GM21367 (cell line): Measurements from ENCODE around the gene DNM3.

Source experiments
- ATAC-seq: cut with Tn5 transposase; IDR thresholded peaks from one replicate; pipeline ENCODE4 v1.9.1; 2021; ENCODE audit not compliant: unreplicated experiment

The DNM3 gene

DNA sequence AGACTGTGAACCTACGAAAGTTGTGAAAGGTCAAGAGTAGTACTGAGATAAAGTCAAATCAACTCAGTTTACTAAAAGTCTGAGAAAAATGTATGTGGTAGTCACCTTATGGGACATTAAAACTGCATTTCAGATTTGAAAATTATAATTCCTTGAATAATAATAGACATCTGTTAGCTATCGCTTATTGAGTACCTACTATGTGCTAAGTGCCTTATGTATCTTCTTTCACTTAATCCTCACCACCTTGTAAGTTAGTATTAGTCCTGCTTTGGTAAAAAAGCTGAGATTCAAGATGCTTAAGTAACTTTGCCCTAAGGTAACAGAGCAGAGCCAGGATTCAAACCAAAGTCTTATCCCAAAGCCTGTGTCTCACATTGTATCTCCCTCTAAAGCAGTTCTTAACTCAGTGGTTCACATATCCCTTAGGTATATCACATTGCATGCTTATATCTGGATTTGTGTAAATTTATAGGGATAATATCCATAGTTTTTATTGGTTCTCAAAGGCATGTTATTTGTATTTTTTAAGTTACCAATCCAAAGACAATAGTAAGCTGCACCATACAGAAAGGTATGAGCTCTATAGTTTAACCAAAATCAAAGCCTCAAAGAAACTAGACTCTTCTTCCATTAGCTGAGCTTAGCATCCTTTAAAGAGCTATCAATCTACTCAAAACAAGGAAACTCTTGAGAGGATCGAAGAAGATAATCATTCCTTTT, 601.7 kb downstream of the DNM3 start:
- ATAC-seq, result no peak

- ATAC-seq, result peak; percentile 98
These were observed 602.6 kb downstream of the DNM3 start, which contains the start of gene PIGC for GRCh38 chr1:172443666-172444453. PIGC (minus strand) TSS chr1:172444069; CDS start chr1:172442622, 1,447 bp downstream.

- no peak for ATAC-seq
These were observed 605.2 kb downstream of the DNM3 start for GRCh38 chr1:172446547-172446946.

DNA sequence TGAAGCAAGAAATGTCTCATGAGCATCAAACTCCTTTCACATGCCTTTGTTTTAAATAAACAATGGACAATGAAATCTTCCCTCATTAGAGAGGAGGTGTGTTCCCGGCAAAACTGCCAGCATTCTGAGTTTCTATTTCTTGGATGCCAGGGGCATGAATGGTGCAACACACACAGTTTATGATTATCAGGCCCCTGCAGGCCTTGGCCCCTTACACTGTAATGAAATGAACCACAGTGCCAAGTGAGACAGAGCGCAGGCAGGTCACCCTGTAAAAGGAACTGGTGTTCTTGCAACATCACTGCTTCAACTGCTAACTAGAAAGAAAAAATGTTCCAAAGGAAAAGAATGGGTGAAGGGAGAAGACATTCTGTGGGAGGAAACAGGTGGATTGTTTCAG, 606.3 kb downstream of the DNM3 start:
- no peak for ATAC-seq

DNA sequence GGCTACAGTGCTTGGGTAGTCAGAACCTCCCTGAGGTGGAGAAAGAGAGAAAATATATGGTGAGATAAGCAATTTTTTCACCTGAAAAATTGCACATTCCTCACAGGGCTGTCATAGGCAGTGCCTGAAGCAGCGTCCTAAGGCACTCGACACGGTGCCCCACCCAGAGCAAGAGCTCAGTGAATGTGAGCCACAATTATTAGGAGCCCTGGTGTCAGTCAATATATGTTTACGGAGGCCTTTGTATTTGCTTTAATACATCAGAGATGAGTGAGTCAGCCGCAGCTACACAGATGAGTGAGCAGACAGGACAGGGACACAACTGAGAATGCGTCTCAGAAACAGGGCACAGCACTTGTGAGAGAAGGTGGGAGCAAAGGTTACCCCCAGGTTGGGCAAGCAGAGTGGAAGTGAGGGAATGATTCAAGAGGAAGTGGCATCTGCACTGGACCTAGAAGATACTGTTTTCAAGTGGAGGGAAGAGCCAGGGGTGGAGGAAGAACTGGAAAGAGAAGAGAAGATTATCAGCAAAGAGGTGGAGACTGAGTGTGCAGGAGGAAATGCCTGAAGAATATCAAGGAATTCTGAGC, 607.8 kb downstream of the DNM3 start:
- ATAC-seq, result no peak

DNA sequence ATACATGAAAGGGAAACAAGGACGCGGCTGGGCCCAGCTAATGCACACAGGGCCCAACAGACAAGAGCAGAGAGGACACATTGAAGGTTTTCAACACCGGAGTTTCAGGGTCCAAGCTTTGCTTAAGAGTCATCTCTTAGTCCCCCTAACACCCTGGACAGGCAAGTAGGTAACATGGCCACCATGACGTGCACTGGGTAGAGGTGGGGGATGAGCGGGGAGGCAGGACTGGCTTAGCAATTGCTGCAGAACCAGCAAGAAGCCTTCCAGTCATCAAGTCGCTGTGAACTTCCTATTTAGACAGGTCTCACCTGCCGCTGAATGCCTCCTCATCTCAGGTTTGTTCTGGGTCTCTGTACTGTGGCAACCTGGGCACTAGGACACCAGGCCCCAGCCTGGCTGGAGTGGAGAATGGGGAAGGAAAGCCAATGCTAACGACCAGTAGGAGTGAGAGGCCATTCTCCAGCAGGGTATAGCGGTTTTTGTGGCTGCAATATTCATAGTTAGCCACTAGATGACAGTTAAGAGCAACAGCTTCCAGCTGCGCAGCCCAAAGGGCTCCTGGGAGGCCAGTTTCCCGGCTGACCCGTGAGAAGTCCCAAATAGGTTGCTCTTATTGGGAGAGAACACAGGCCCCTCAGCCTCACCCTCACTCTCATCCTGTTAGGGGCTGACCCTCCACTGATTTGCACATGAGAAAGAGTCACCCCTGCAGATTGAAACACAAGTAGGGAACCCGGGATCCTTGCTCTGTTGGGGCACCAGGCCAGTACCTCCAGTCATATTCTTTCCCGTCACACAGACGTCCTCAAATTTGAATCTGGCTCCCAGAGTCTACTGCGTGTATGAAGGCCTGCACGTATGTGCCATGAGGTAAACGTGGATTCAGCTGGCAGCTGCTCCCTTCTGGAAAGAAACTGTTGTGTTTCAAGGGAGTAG, 608.6 kb downstream of the DNM3 start:
- ATAC-seq, result peak; percentile 92

GRCh38 chr1:172450524-172450885, 609.2 kb downstream of the DNM3 start:
- ATAC-seq, result no peak

GRCh38 chr1:172451002-172451443, 609.7 kb downstream of the DNM3 start:
- ATAC-seq, result no peak

- ATAC-seq, result no peak
These were observed 611.3 kb downstream of the DNM3 start for GRCh38 chr1:172452536-172453152.

GRCh38 chr1:172453153-172453545, 611.9 kb downstream of the DNM3 start:
- ATAC-seq, result no peak

DNA sequence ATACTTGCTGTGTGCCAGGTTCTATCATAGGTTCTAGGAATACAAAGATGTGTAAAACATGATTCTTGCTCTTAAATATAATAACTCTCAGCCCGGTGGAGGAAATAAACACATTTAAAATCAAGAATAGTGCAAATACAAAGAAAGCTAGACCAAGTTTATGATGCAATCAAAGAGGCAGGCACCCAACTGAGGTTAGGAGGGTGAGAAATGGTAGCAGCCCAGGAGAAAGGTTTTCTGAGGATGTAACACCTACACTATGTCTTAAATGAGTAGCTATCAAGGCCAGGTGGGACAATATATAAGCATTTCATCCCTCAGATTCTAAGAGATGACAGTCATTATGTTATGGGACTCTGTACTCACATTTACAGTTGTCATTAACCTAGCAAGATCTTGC, 612.3 kb downstream of the DNM3 start:
- no peak for ATAC-seq

DNA sequence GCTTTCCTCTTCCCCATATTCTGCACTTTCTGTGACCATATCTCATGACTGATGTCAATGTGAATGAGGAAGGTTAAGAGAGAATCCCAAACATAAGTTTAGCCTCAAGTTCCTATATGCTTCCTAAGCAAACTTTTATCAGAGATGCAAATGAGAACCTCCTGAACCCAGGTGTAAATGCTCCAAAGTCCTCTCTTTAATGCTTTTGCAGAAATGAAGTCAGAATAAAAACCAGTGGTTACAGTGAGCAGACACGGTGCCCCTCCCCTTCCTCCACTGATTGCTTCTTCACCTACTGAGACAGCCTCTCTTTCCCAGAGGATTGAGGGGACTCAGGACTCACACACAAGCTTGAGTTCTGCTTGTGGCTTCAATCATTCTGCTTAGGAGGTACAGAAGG, 614.2 kb downstream of the DNM3 start:
- no peak for ATAC-seq

GRCh38 chr1:172456344-172456769, 615.1 kb downstream of the DNM3 start:
- ATAC-seq, result no peak

DNA sequence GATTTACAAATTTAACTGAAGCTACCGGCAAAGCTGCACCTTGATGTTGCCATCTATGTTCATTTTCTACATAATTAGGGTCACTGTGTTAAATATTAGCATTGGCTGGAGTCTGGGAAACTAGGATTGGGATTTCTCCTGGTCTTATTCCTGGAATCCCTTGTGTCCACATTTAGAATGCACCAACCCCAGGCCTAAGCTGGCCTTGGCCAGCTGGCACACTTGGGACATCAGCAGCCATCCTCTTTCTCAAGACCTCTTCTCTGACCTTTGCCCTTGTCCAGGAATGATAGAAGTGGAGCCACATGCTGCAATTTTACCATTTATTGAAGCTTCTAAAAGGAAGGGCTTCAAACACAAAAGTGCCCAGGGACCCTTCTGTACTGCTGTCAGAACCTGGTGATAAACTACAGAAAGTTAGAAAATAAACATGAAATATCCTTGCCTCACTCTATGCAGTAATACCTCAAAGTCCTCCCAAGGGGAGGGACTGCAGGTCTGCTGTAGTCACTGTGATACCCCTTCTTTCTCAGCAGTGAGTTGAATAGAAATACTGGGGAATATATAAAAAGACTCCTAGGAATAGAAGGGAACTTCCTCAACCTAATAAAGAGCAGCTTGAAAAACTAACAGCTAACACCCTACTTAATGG, 616.3 kb downstream of the DNM3 start:
- ATAC-seq, result no peak

GRCh38 chr1:172460177-172460576, 618.9 kb downstream of the DNM3 start:
- no peak for ATAC-seq

GRCh38 chr1:172460887-172461315, 619.6 kb downstream of the DNM3 start:
- ATAC-seq, result no peak
